ENCODE data around the gene GDPD2.
A peak's percentile ranks its signal among the peaks of the same experiment; 100 is the strongest.

Gene GDPD2

DNA sequence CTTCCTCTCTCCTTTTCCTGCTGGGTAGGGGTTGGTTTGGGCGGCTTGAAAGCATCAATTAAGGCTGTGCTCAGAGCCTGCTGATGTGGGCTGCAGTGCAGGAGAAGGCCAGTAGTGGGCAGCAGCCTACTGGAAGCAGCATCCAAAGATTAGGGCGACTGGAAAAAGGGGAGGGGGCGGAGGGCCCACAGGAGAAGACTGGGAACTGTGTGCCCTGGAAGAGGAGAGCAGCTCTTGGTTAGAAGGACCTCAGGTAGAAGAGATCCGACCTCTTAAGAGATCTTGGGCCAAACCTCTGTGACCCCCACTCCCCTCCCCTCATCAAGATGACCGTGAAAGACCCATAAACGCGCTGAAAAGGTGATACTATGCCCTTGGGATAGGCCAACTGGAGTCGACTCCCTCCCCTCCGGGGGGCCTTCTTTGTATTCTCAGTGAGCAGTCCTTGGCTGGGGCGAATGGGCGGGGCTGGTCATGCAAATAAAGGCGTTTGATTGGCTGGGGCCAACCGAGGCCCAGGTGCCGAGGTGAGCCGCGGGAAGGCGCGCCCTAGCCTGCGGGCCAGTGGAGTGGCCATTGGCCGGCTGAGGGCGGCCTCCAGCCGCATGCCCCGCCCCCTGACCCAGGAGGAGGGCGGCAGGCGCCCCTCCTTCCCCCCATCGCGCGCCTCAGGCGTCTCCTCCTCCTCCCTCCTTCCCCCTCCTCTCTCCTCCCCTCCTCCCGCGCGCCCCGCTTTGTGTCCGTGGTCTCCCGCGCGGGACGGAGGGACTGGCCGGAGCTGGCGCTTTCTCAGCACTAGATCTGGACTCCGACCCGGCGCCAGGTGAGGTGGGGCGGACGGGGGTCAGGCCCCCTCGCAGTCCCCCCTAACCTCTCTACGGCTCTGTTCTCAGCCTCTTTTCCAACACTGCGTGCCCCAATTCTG lies 31.6 kb downstream of the GDPD2 start (continued):
- TF ChIP-seq, protein P1, sequence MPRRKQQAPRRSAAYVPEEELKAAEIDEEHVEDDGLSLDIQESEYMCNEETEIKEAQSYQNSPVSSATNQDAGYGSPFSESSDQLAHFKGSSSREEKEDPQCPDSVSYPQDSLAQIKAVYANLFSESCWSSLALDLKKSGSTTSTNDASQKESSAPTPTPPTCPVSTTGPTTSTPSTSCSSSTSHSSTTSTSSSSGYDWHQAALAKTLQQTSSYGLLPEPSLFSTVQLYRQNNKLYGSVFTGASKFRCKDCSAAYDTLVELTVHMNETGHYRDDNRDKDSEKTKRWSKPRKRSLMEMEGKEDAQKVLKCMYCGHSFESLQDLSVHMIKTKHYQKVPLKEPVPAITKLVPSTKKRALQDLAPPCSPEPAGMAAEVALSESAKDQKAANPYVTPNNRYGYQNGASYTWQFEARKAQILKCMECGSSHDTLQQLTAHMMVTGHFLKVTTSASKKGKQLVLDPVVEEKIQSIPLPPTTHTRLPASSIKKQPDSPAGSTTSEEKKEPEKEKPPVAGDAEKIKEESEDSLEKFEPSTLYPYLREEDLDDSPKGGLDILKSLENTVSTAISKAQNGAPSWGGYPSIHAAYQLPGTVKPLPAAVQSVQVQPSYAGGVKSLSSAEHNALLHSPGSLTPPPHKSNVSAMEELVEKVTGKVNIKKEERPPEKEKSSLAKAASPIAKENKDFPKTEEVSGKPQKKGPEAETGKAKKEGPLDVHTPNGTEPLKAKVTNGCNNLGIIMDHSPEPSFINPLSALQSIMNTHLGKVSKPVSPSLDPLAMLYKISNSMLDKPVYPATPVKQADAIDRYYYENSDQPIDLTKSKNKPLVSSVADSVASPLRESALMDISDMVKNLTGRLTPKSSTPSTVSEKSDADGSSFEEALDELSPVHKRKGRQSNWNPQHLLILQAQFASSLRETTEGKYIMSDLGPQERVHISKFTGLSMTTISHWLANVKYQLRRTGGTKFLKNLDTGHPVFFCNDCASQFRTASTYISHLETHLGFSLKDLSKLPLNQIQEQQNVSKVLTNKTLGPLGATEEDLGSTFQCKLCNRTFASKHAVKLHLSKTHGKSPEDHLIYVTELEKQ (tag by site-specific recombination; IDR thresholded peaks at IDR 0.05; ENCODE audit: borderline replicate concordance), result 0 out of 2 replicates have a peak, but pooled peaks have one; percentile 14
- TF ChIP-seq MZF1 (tag by site-specific recombination; IDR thresholded peaks at IDR 0.05; ENCODE audit: borderline replicate concordance), result no peak
- no peak for TF ChIP-seq ZNF132 (tag by site-specific recombination; IDR thresholded peaks at IDR 0.05; ENCODE audit: borderline replicate concordance)
- no peak for TF ChIP-seq ZNF138 (tag by site-specific recombination; IDR thresholded peaks at IDR 0.05; ENCODE audit: borderline replicate concordance)
- TF ChIP-seq, protein P2, sequence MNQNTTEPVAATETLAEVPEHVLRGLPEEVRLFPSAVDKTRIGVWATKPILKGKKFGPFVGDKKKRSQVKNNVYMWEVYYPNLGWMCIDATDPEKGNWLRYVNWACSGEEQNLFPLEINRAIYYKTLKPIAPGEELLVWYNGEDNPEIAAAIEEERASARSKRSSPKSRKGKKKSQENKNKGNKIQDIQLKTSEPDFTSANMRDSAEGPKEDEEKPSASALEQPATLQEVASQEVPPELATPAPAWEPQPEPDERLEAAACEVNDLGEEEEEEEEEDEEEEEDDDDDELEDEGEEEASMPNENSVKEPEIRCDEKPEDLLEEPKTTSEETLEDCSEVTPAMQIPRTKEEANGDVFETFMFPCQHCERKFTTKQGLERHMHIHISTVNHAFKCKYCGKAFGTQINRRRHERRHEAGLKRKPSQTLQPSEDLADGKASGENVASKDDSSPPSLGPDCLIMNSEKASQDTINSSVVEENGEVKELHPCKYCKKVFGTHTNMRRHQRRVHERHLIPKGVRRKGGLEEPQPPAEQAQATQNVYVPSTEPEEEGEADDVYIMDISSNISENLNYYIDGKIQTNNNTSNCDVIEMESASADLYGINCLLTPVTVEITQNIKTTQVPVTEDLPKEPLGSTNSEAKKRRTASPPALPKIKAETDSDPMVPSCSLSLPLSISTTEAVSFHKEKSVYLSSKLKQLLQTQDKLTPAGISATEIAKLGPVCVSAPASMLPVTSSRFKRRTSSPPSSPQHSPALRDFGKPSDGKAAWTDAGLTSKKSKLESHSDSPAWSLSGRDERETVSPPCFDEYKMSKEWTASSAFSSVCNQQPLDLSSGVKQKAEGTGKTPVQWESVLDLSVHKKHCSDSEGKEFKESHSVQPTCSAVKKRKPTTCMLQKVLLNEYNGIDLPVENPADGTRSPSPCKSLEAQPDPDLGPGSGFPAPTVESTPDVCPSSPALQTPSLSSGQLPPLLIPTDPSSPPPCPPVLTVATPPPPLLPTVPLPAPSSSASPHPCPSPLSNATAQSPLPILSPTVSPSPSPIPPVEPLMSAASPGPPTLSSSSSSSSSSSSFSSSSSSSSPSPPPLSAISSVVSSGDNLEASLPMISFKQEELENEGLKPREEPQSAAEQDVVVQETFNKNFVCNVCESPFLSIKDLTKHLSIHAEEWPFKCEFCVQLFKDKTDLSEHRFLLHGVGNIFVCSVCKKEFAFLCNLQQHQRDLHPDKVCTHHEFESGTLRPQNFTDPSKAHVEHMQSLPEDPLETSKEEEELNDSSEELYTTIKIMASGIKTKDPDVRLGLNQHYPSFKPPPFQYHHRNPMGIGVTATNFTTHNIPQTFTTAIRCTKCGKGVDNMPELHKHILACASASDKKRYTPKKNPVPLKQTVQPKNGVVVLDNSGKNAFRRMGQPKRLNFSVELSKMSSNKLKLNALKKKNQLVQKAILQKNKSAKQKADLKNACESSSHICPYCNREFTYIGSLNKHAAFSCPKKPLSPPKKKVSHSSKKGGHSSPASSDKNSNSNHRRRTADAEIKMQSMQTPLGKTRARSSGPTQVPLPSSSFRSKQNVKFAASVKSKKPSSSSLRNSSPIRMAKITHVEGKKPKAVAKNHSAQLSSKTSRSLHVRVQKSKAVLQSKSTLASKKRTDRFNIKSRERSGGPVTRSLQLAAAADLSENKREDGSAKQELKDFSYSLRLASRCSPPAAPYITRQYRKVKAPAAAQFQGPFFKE (tag by site-specific recombination; IDR thresholded peaks at IDR 0.05; ENCODE audit: borderline replicate concordance), result no peak
- no peak for TF ChIP-seq ZNF169 (tag by site-specific recombination; IDR thresholded peaks at IDR 0.05)
- TF ChIP-seq ZNF19 (tag by site-specific recombination; IDR thresholded peaks at IDR 0.05; ENCODE audit: low read depth), result no peak
- TF ChIP-seq BCL11A (tag by site-specific recombination; IDR thresholded peaks at IDR 0.05; ENCODE audit: low read depth), result peak; percentile 73
- no peak for TF ChIP-seq ZNF843 (tag by site-specific recombination; IDR thresholded peaks at IDR 0.05)
- TF ChIP-seq KLF8 (tag by site-specific recombination; IDR thresholded peaks at IDR 0.05), result peak; percentile 61; the same call in 1 of the 2 replicates
- no peak for TF ChIP-seq ZNF16 (tag by site-specific recombination; IDR thresholded peaks at IDR 0.05; ENCODE audit: low read depth)
- no peak for TF ChIP-seq YY2 (tag by site-specific recombination; IDR thresholded peaks at IDR 0.05)
- no peak for TF ChIP-seq TCF7L2 (IDR thresholded peaks at IDR 0.05; ENCODE audit: borderline replicate concordance, low read depth, low read length)
- TF ChIP-seq ZNF112 (tag by site-specific recombination; IDR thresholded peaks at IDR 0.05), result no peak
- no peak for TF ChIP-seq REPIN1 (tag by site-specific recombination; IDR thresholded peaks at IDR 0.05; ENCODE audit: low read depth)
- 0 out of 2 replicates have a peak, but pooled peaks have one; percentile 76 for TF ChIP-seq GLI4 (tag by site-specific recombination; IDR thresholded peaks at IDR 0.05)
- TF ChIP-seq ZNF510 (tag by site-specific recombination; IDR thresholded peaks at IDR 0.05; ENCODE audit: insufficient replicate concordance), result no peak
- TF ChIP-seq, protein P3, sequence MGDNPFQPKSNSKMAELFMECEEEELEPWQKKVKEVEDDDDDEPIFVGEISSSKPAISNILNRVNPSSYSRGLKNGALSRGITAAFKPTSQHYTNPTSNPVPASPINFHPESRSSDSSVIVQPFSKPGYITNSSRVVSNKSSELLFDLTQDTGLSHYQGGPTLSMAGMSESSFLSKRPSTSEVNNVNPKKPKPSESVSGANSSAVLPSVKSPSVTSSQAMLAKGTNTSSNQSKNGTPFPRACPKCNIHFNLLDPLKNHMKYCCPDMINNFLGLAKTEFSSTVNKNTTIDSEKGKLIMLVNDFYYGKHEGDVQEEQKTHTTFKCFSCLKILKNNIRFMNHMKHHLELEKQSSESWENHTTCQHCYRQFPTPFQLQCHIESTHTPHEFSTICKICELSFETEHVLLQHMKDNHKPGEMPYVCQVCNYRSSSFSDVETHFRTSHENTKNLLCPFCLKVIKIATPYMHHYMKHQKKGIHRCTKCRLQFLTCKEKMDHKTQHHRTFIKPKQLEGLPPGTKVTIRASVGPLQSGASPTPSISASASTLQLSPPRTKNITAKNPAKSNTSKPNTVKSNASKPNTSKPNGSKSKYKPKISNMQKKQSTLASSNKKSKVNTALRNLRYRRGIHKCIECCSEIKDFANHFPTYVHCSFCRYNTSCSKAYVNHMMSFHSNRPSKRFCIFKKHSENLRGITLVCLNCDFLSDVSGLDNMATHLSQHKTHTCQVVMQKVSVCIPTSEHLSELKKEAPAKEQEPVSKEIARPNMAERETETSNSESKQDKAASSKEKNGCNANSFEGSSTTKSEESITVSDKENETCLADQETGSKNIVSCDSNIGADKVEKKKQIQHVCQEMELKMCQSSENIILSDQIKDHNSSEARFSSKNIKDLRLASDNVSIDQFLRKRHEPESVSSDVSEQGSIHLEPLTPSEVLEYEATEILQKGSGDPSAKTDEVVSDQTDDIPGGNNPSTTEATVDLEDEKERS (tag by site-specific recombination; IDR thresholded peaks at IDR 0.05), result 0 out of 2 replicates have a peak, but pooled peaks have one; percentile 38
- TF ChIP-seq ZBTB17 (tag by site-specific recombination; IDR thresholded peaks at IDR 0.05), result peak; percentile 59; the same call in 1 of the 2 replicates
- no peak for TF ChIP-seq ZNF292 (tag by site-specific recombination; IDR thresholded peaks at IDR 0.05; ENCODE audit: borderline replicate concordance, low read depth)
- no peak for TF ChIP-seq ZNF426 (tag by site-specific recombination; IDR thresholded peaks at IDR 0.05)
- no peak for TF ChIP-seq ZNF433 (tag by site-specific recombination; IDR thresholded peaks at IDR 0.05; ENCODE audit: low read depth)
- TF ChIP-seq ZNF530 (tag by site-specific recombination; IDR thresholded peaks at IDR 0.05; ENCODE audit: low read depth), result no peak
- no peak for TF ChIP-seq ZNF184 (tag by site-specific recombination; IDR thresholded peaks at IDR 0.05)
- no peak for TF ChIP-seq ZNF521 (tag by site-specific recombination; IDR thresholded peaks at IDR 0.05)
- TF ChIP-seq SP3 (tag by site-specific recombination; IDR thresholded peaks at IDR 0.05), result peak; percentile 85
- TF ChIP-seq ZNF174 (tag by site-specific recombination; IDR thresholded peaks at IDR 0.05), result no peak
